Measurements from ENCODE around the gene FAM163A.

FAM163A gene

DNA sequence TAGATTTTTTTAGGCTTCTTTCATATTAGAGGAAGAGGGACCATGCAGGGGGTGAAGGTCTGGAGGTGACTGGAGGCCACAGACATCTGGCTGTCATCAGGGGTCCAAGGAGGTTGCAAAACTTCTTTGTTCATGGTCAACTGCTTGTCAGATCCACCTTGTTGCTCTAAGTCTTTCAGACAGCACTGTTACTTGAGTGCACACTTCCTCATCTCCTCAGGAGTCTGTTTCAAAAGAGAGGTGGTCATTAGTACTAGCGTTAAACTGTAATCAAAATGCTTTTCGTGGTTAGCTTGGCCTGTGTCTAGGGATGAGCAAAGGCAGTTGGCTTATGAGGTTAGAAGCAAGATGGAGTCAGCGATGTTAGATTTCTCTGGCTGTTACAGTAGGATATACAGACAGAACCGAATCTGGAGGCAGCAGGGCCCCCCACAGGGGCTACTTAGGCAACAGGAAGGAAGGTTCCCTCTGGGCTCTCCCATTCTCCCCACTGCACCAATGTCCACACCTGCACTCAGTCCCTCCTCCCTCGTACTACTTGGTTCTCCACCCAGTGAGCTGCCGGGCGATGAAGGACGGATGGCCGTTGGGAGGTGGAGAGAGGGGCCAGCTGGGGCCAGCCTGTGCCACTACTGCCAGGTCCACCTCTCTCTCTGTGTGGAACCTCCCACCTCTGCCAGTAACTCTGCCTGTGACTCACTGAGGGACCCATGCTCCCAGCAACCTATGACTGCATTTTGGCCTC is 77.3 kb downstream of the FAM163A start:
- no peak for TF ChIP-seq SIN3A (IDR thresholded peaks at IDR 0.05; ENCODE audit: borderline replicate concordance, insufficient read depth, low read length)

DNA sequence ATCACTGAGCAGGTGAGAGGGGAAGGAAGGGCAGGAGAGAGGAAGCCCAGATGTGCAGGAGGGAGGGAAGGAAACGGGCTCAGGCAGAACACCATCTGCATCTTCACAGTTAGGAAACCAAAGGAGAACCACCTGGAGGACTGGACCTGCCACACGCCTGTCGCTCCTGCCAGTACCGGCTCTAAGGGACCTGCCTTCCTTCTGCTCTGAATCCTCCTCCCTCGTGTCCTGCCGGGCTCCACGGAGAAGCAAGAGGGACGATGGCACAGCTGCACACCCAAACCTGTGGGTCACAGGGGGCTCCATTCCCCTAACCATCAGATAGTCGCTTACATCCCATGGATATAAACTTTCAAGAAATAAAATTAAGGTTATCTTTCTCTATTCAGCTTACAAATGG is 78.4 kb downstream of the FAM163A start:
- TF ChIP-seq SIN3A (IDR thresholded peaks at IDR 0.05; ENCODE audit: borderline replicate concordance, insufficient read depth, low read length) (no peak), TAF1 (IDR thresholded peaks at IDR 0.05; ENCODE audit: borderline replicate concordance, insufficient read depth, low read length) (no peak), FOXP2 (optimal IDR thresholded peaks at IDR 0.05; ENCODE audit: borderline replicate concordance, extremely low read depth, extremely low read length, insufficient read depth) (no peak)

DNA sequence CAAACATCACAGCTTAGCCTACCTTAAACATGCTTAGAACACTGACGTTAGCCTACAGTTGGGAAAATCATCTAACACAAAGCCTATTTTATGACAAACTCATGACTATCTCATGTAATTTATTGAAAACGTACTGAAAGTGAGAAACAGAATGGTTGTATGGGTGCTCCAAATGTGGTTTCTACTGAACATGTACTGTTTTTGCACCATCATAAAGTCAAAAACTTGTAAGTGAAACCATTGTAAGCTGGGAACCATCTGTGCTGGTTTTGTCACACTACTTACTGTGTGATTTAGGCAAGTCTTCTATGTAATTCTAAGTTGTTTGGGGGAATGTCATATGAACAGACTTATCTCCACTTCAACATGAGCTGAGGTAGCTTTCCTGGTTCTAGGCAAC is 79.0 kb downstream of the FAM163A start:
- TF ChIP-seq SIN3A (IDR thresholded peaks at IDR 0.05; ENCODE audit: borderline replicate concordance, insufficient read depth, low read length) (no peak), POLR2AphosphoS5 (IDR thresholded peaks at IDR 0.05; ENCODE audit: low read depth, low read length) (no peak), FOXP2 (optimal IDR thresholded peaks at IDR 0.05; ENCODE audit: borderline replicate concordance, extremely low read depth, extremely low read length, insufficient read depth) (no peak), TAF1 (IDR thresholded peaks at IDR 0.05; ENCODE audit: borderline replicate concordance, insufficient read depth, low read length) (no peak)
- TF ChIP-seq, protein P1, sequence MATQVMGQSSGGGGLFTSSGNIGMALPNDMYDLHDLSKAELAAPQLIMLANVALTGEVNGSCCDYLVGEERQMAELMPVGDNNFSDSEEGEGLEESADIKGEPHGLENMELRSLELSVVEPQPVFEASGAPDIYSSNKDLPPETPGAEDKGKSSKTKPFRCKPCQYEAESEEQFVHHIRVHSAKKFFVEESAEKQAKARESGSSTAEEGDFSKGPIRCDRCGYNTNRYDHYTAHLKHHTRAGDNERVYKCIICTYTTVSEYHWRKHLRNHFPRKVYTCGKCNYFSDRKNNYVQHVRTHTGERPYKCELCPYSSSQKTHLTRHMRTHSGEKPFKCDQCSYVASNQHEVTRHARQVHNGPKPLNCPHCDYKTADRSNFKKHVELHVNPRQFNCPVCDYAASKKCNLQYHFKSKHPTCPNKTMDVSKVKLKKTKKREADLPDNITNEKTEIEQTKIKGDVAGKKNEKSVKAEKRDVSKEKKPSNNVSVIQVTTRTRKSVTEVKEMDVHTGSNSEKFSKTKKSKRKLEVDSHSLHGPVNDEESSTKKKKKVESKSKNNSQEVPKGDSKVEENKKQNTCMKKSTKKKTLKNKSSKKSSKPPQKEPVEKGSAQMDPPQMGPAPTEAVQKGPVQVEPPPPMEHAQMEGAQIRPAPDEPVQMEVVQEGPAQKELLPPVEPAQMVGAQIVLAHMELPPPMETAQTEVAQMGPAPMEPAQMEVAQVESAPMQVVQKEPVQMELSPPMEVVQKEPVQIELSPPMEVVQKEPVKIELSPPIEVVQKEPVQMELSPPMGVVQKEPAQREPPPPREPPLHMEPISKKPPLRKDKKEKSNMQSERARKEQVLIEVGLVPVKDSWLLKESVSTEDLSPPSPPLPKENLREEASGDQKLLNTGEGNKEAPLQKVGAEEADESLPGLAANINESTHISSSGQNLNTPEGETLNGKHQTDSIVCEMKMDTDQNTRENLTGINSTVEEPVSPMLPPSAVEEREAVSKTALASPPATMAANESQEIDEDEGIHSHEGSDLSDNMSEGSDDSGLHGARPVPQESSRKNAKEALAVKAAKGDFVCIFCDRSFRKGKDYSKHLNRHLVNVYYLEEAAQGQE (IDR thresholded peaks at IDR 0.05; ENCODE audit: insufficient read depth in 1 of 2, low read depth in 2 of 2, low read length in 2 of 2), result no peak

DNA sequence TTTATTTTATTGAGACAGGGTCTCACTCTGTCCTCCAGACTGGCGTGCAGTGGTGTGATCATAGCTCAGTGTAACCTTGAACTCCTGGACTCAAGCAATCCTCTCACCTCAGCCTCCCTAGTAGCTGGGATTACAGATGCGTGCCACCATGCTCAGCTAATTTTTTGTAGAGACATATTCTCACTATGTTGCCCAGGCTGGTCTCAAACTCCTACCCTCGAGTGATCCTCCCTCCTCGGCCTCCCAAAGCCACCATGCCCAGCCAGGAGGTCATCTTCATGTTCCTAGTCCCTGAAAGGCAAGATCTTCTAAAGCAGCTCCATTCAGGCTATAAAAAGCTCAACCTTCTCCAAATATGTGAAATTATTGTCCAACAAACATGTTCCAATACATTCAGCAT is 80.6 kb downstream of the FAM163A start:
- TF ChIP-seq FOXP2 (optimal IDR thresholded peaks at IDR 0.05; ENCODE audit: borderline replicate concordance, extremely low read depth, extremely low read length, insufficient read depth) (no peak), TAF1 (IDR thresholded peaks at IDR 0.05; ENCODE audit: borderline replicate concordance, insufficient read depth, low read length) (no peak), SIN3A (IDR thresholded peaks at IDR 0.05; ENCODE audit: borderline replicate concordance, insufficient read depth, low read length) (no peak), POLR2AphosphoS5 (IDR thresholded peaks at IDR 0.05; ENCODE audit: low read depth, low read length) (no peak)
- TF ChIP-seq, protein P1 (IDR thresholded peaks at IDR 0.05; ENCODE audit: insufficient read depth in 1 of 2, low read depth in 2 of 2, low read length in 2 of 2), result no peak

DNA sequence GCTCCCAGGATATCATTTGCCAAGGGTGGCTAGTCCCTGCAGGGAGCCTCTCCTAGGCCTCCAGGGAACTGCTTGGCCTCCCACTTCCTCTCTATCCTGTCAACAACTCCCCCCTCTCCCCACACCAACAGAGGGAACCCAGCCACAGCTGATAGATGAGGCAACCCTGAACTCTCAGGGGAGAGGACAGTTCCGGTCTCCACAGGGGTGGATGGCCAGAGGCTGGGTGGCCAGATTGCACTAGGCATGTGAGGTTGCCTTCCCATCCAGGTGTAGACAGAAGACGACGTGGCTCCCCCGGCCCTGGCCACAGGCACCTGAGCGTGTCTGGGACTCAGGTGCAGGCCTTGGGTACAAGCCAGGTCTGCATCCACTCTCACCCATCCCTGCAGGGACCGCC is 81.2 kb downstream of the FAM163A start:
- TF ChIP-seq POLR2AphosphoS5 (IDR thresholded peaks at IDR 0.05; ENCODE audit: low read depth, low read length) (no peak), FOXP2 (optimal IDR thresholded peaks at IDR 0.05; ENCODE audit: borderline replicate concordance, extremely low read depth, extremely low read length, insufficient read depth) (no peak), SIN3A (IDR thresholded peaks at IDR 0.05; ENCODE audit: borderline replicate concordance, insufficient read depth, low read length) (no peak), TAF1 (IDR thresholded peaks at IDR 0.05; ENCODE audit: borderline replicate concordance, insufficient read depth, low read length) (no peak)
- TF ChIP-seq, protein P1 (IDR thresholded peaks at IDR 0.05; ENCODE audit: insufficient read depth in 1 of 2, low read depth in 2 of 2, low read length in 2 of 2), result no peak

DNA sequence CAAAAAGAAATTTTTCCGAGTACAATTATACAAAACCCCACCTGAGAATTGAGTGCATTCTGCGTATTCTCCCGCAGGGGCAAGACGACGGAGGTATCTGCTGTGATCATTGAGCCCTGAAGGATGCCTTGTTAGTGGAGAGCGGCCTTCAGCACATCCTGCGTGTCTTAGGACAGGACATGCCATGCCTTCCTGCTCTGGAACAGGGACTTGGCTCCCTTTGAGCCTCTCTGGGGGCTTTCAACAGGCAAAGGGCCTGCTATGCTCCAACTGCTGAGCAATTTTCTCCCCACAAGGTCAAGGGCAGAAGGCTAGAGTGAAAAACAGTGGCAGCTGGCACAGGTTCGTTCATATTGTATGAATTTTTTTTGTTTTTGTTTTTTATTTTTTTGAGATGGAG is 82.1 kb downstream of the FAM163A start:
- TF ChIP-seq TAF1 (IDR thresholded peaks at IDR 0.05; ENCODE audit: borderline replicate concordance, insufficient read depth, low read length) (no peak), FOXP2 (optimal IDR thresholded peaks at IDR 0.05; ENCODE audit: borderline replicate concordance, extremely low read depth, extremely low read length, insufficient read depth) (no peak), SIN3A (IDR thresholded peaks at IDR 0.05; ENCODE audit: borderline replicate concordance, insufficient read depth, low read length) (no peak), POLR2AphosphoS5 (IDR thresholded peaks at IDR 0.05; ENCODE audit: low read depth, low read length) (no peak)
- TF ChIP-seq, protein P1 (IDR thresholded peaks at IDR 0.05; ENCODE audit: insufficient read depth in 1 of 2, low read depth in 2 of 2, low read length in 2 of 2), result no peak
